Naive B cell (primary cell): Measurements from ENCODE around the gene UBALD1. TPM values are rescaled to one million over a fixed set of nuclear protein-coding genes. Genes with fewer than 3 reads are reported as not detected.

Experiments
- ATAC-seq, 2 donors: fragments of 150-1000 bp; cut with Tn5 transposase; 2 replicates each; pipeline ENCODE4 v1.10.0; 2021; ENCODE audit warnings: low read depth in 2 of 2, mild to moderate bottlenecking in 2 of 2, moderate library complexity in 2 of 2
- DNase-seq: peaks from one replicate; pipeline ENCODE4 v3.0.0; 2022
- H3K27ac Mint-ChIP-seq, 6 donors: one replicate each; pipeline ENCODE4 v1.8.0; 2020 to 2022; ENCODE audit warnings: mild to moderate bottlenecking in 6 of 6, mixed read lengths in 6 of 6, moderate library complexity in 5 of 6, inconsistent platforms in 2 of 6
- H3K27me3 Mint-ChIP-seq, 3 donors: one replicate each; pipeline ENCODE4 v1.8.0; 2021 to 2022; ENCODE audit warnings: mixed read lengths in 3 of 3, mild to moderate bottlenecking in 1 of 3
- H3K36me3 Mint-ChIP-seq, 2 donors: one replicate each; pipeline ENCODE4 v1.8.0; 2020 to 2022; ENCODE audit warnings: mixed read lengths in 2 of 2, inconsistent platforms in 1 of 2, mild to moderate bottlenecking in 1 of 2
- H3K4me1 Mint-ChIP-seq, 3 donors: one replicate each; pipeline ENCODE4 v1.8.0; 2020 to 2022; ENCODE audit warnings: mixed read lengths in 3 of 3, inconsistent platforms in 1 of 3, mild to moderate bottlenecking in 1 of 3, moderate library complexity in 1 of 3
- H3K4me3 Mint-ChIP-seq, 8 donors: one replicate each; pipeline ENCODE4 v1.8.0; 2020 to 2022; ENCODE audit warnings: mild to moderate bottlenecking in 8 of 8, mixed read lengths in 8 of 8, moderate library complexity in 8 of 8, inconsistent platforms in 2 of 8
- H3K9me3 Mint-ChIP-seq, 7 donors: one replicate each; pipeline ENCODE4 v1.8.0; 2020 to 2022; ENCODE audit warnings: mixed read lengths in 7 of 7, mild to moderate bottlenecking in 5 of 7, inconsistent platforms in 2 of 7, moderate library complexity in 1 of 7
- polyA plus RNA-seq, 6 donors: library from polyadenylated mRNA; unstranded; fragments of 300-500 nt; fragmentation: Illumina TruSeq; gene quantifications; one replicate each; pipeline ENCODE4 v1.2.3, GENCODE V29; 2021; ENCODE audit warnings: low read depth in 6 of 6

The UBALD1 gene
- polyA plus RNA-seq = 1 to 10 TPM; 2.6 to 7.5 (median 5.0) TPM

- H3K36me3 Mint-ChIP-seq = no peaks in the 10 kb centered on the region
- H3K27me3 Mint-ChIP-seq = no peaks in the 10 kb centered on the region
- no peaks in the 10 kb centered on the region for H3K9me3 Mint-ChIP-seq
- DNase-seq (peak; percentile 74), ATAC-seq (peak; percentile 48 to 49)
- H3K4me3 Mint-ChIP-seq = peak within 1 kb of the TSS; percentile 89 to 98 (median 94)
- H3K4me1 Mint-ChIP-seq = peaks cover 18 to 36% (median 26%) of the 10 kb centered on the region in 3 donors
- H3K27ac Mint-ChIP-seq = peak within 1 kb of the TSS; percentile 80 to 98 (median 98)
Observed at GRCh38 chr16:4614571-4615383, at the start of gene UBALD1. UBALD1 (minus strand) TSS chr16:4614888; CDS start chr16:4614797, 91 bp downstream.

- Mint-ChIP-seq H3K9me3 (no peaks in the 10 kb centered on the region), H3K27me3 (no peaks in the 10 kb centered on the region), H3K36me3 (no peaks in the 10 kb centered on the region), H3K27ac (peak overlapping the region; percentile 25 to 93 (median 82)), H3K4me1 (peaks cover 18 to 31% (median 24%) of the 10 kb centered on the region in 3 donors), H3K4me3 (peak overlapping the region in 6 of 8 donors; percentile 27 to 71 (median 44))
- DNase-seq = no peak
- ATAC-seq = peak in 1 of 2 donors; percentile 26
Observed at GRCh38 chr16:4663777-4664465, 49.2 kb upstream of the UBALD1 start.

DNA sequence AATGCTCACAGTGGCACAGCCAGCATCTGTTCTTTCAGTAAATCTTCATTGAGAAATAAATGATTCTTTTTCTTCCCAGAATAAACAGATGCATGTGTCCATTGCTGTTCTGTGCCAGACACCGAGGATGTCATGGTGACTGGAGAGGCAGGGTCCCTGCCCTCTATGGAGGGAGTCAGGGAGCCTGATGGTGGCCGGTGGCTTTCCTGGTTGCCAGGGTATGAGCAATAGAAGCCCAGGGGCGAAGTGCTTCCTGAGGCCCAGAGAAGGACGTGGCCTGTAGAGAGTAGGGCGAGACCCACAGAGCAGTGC lies 48.7 kb upstream of the UBALD1 start:
- ATAC-seq = no peak
- Mint-ChIP-seq H3K36me3 (no peaks in the 10 kb centered on the region), H3K9me3 (no peaks in the 10 kb centered on the region), H3K4me3 (peak overlapping the region in 4 of 8 donors; percentile 27 to 51 (median 44)), H3K27ac (peak overlapping the region in 4 of 6 donors; percentile 25 to 90 (median 74)), H3K4me1 (peaks cover 18 to 35% (median 24%) of the 10 kb centered on the region in 3 donors), H3K27me3 (no peaks in the 10 kb centered on the region)
- DNase-seq = no peak

DNA sequence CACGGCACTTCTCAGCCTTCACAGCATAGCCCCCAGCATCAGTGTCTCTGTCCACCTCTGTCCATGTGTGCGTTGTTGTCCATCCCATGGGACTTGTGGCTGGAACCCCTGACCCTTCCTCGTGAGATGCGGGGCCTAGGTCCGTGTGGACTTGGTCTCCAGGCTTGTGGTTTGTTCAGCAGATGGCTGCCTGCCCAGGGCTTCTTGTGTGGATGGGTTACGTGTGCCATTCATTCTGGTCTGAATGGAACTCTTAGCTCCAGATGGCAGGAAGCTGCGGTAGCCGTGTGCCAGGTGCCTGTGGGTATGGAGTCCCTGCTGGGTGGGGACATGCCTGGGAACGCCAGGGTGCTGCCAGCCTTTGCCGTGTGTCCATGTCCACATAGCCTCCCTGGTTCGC lies 47.0 kb upstream of the UBALD1 start:
- no peaks in the 10 kb centered on the region for H3K27me3 Mint-ChIP-seq
- H3K4me1 Mint-ChIP-seq = peaks cover 18 to 35% (median 24%) of the 10 kb centered on the region in 3 donors
- H3K36me3 Mint-ChIP-seq = no peaks in the 10 kb centered on the region
- no peak overlapping the region for H3K4me3 Mint-ChIP-seq
- H3K9me3 Mint-ChIP-seq = no peaks in the 10 kb centered on the region
- H3K27ac Mint-ChIP-seq = peak overlapping the region in 1 of 6 donors; percentile 62
- ATAC-seq (no peak), DNase-seq (no peak)

GRCh38 chr16:4660454-4661007 lies 45.8 kb upstream of the UBALD1 start:
- H3K27me3 Mint-ChIP-seq = no peaks in the 10 kb centered on the region
- no peaks in the 10 kb centered on the region for H3K9me3 Mint-ChIP-seq
- peak overlapping the region in 1 of 6 donors; percentile 56 for H3K27ac Mint-ChIP-seq
- H3K4me1 Mint-ChIP-seq = peaks cover 18 to 32% (median 24%) of the 10 kb centered on the region in 3 donors
- ATAC-seq (peak in 1 of 2 donors; percentile 25), DNase-seq (no peak)
- H3K4me3 Mint-ChIP-seq = no peak overlapping the region
- H3K36me3 Mint-ChIP-seq = no peaks in the 10 kb centered on the region

DNA sequence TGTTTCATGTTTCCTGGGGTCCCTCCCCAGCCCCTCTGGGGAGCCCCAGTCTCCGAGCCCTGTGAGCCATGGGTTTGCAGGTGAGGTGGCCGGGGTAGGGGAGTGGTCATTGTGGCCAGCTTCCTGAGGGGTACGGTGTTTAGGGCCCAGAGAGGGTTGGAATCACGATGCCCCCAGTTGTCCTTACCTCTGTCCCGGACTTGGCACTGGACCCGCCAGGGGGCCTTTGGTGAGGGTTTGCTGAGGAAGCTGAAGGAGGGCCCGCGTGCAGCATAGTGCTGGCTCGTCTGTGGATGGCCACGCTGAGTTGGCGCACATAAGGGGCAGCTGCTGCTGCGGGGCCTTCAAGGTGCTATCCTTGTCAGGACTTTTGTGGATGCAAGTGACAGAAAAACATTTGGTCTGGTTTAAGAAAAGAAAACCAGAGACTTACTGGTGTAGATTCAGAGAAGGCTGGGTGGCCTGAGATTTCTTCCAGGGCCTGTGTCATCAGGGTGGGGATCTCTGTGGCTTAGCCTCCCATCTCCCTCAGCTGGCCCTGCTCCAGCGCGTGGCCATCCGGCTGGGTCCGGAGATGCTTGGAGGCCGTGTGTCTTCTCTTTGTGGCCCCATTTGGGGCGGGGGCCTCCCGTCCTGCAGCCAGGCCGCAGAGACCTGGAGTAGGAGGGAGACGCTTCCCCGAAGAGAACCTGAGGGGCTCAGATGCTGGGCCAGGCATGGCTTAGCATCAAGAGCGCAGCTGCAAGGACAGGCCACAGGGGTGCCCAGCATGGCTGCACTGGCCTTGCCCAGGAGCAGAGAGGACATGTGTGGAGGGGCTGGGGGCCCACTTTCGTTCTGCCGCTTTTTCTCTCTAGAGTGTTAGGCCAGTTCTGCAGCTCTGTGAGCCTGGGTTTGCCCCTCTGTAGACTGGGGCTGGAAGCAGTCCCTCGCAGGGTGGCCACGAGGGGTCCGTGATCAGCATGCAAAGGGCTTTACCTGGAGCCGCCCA lies 45.0 kb upstream of the UBALD1 start:
- no peak for DNase-seq
- Mint-ChIP-seq H3K36me3 (no peaks in the 10 kb centered on the region), H3K4me1 (peaks cover 15 to 24% (median 20%) of the 10 kb centered on the region in 3 donors), H3K9me3 (no peaks in the 10 kb centered on the region), H3K4me3 (no peak overlapping the region), H3K27me3 (no peaks in the 10 kb centered on the region), H3K27ac (no peak overlapping the region)
- no peak for ATAC-seq

- no peak for DNase-seq
- peaks cover 3 to 8% (median 7%) of the 10 kb centered on the region in 3 donors for H3K4me1 Mint-ChIP-seq
- ATAC-seq = no peak
- H3K4me3 Mint-ChIP-seq = no peak overlapping the region
- no peaks in the 10 kb centered on the region for H3K9me3 Mint-ChIP-seq
- H3K36me3 Mint-ChIP-seq = no peaks in the 10 kb centered on the region
- no peak overlapping the region for H3K27ac Mint-ChIP-seq
- H3K27me3 Mint-ChIP-seq = no peaks in the 10 kb centered on the region
Observed at GRCh38 chr16:4656695-4657686, 42.3 kb upstream of the UBALD1 start.

- H3K36me3 Mint-ChIP-seq = no peaks in the 10 kb centered on the region
- DNase-seq (no peak), ATAC-seq (no peak)
- H3K27ac Mint-ChIP-seq = no peak overlapping the region
- H3K4me1 Mint-ChIP-seq = peaks cover 7 to 15% (median 9%) of the 10 kb centered on the region in 3 donors
- no peak overlapping the region for H3K4me3 Mint-ChIP-seq
- no peaks in the 10 kb centered on the region for H3K9me3 Mint-ChIP-seq
- H3K27me3 Mint-ChIP-seq = no peaks in the 10 kb centered on the region
Observed at GRCh38 chr16:4656221-4656620, 41.5 kb upstream of the UBALD1 start.

- H3K4me1 Mint-ChIP-seq = peaks cover 10 to 20% (median 13%) of the 10 kb centered on the region in 3 donors
- H3K9me3 Mint-ChIP-seq = no peaks in the 10 kb centered on the region
- no peak for DNase-seq
- H3K27me3 Mint-ChIP-seq = no peaks in the 10 kb centered on the region
- H3K4me3 Mint-ChIP-seq = no peak overlapping the region
- ATAC-seq = no peak
- no peaks in the 10 kb centered on the region for H3K36me3 Mint-ChIP-seq
- no peak overlapping the region for H3K27ac Mint-ChIP-seq
Observed at GRCh38 chr16:4655801-4656200, 41.1 kb upstream of the UBALD1 start.

DNA sequence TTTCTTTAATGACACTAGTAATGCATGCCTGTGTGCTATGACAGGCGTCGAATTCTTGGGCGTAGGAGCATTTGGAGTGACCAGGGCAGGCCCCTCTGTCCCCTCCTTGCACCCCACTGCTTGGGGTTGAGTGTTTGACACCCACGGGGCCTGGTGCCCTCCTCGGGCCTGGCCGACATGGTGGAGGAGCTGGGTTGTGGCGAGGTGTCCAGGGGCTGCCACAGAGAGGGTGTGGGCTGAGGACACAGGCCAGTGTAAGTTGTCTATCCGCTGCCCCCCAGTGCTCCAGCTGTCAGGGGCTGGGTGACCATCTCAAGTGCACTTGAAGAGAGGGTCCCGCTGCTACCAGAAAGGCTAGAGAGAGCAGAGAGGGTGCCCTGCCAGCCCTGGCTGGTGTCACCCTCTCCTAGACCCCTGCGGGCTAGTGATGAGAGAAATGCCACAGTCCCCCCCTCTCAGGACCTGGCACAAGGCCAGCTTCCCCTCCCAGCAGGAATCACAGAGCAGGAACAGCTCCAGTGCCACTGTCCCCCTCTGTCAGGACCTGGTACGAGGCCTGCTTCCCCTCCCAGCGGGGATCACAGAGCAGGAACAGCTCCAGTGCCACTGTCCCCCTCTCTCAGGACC lies 40.4 kb upstream of the UBALD1 start:
- Mint-ChIP-seq H3K27me3 (no peaks in the 10 kb centered on the region), H3K4me3 (no peak overlapping the region), H3K27ac (peak overlapping the region in 1 of 6 donors; percentile 65), H3K36me3 (no peaks in the 10 kb centered on the region), H3K4me1 (peaks cover 13 to 26% (median 20%) of the 10 kb centered on the region in 3 donors), H3K9me3 (no peaks in the 10 kb centered on the region)
- no peak for DNase-seq
- ATAC-seq = no peak

GRCh38 chr16:4654011-4654963 lies 39.6 kb upstream of the UBALD1 start:
- DNase-seq (no peak), ATAC-seq (no peak)
- Mint-ChIP-seq H3K9me3 (no peaks in the 10 kb centered on the region), H3K27ac (peak overlapping the region in 1 of 6 donors; percentile 24), H3K36me3 (no peaks in the 10 kb centered on the region), H3K4me3 (no peak overlapping the region), H3K27me3 (no peaks in the 10 kb centered on the region), H3K4me1 (peaks cover 14 to 22% (median 20%) of the 10 kb centered on the region in 3 donors)
